IPS DF 4.7 (cell line): ENCODE measurements around the gene TTC28.

ENCODE experiments used
- DNase-seq: peaks from one replicate; pipeline ENCODE4 v3.0.0-alpha.2; 2013; ENCODE audit warnings: low spot score; ENCODE audit errors: extremely low read depth

Gene TTC28

GRCh38 chr22:28283068-28283654 lies 396.5 kb downstream of the TTC28 start:
- DNase-seq = no peak

GRCh38 chr22:28282405-28283067 lies 397.1 kb downstream of the TTC28 start:
- DNase-seq = no peak

GRCh38 chr22:28279888-28280287 lies 399.8 kb downstream of the TTC28 start:
- no peak for DNase-seq

- DNase-seq = no peak
These were observed 410.4 kb downstream of the TTC28 start for GRCh38 chr22:28269277-28269676.

- DNase-seq = no peak
These were observed 410.8 kb downstream of the TTC28 start for GRCh38 chr22:28268850-28269249.

- DNase-seq = no peak
These were observed 411.5 kb downstream of the TTC28 start for GRCh38 chr22:28268171-28268570.

- DNase-seq = no peak
These were observed 419.0 kb downstream of the TTC28 start for GRCh38 chr22:28260619-28261018.

GRCh38 chr22:28259774-28260312 lies 419.8 kb downstream of the TTC28 start:
- no peak for DNase-seq

GRCh38 chr22:28254396-28254795 lies 425.2 kb downstream of the TTC28 start:
- DNase-seq = no peak

GRCh38 chr22:28252539-28252938 lies 427.1 kb downstream of the TTC28 start:
- no peak for DNase-seq

GRCh38 chr22:28250036-28250695 lies 429.5 kb downstream of the TTC28 start:
- no peak for DNase-seq

- no peak for DNase-seq
These were observed 430.2 kb downstream of the TTC28 start for GRCh38 chr22:28249402-28249801.

- no peak for DNase-seq
These were observed 431.8 kb downstream of the TTC28 start for GRCh38 chr22:28247667-28248363.

GRCh38 chr22:28247136-28247535 lies 432.5 kb downstream of the TTC28 start:
- no peak for DNase-seq

GRCh38 chr22:28246397-28246796 lies 433.2 kb downstream of the TTC28 start:
- no peak for DNase-seq

- no peak for DNase-seq
These were observed 433.9 kb downstream of the TTC28 start for GRCh38 chr22:28245579-28246224.

- no peak for DNase-seq
These were observed 434.9 kb downstream of the TTC28 start for GRCh38 chr22:28244757-28245156.

- no peak for DNase-seq
These were observed 436.1 kb downstream of the TTC28 start for GRCh38 chr22:28243539-28243938.

GRCh38 chr22:28241656-28242290 lies 437.9 kb downstream of the TTC28 start:
- DNase-seq = no peak

GRCh38 chr22:28239941-28240340 lies 439.7 kb downstream of the TTC28 start:
- DNase-seq = no peak

GRCh38 chr22:28237783-28238182 lies 441.9 kb downstream of the TTC28 start:
- no peak for DNase-seq
